NCI-H524 treated with DMSO at 0.1 percent for 48 hours (cell line): ENCODE data around the gene LSM2.
"Not testable (repeated sequence)": the region's sequence is repeated elsewhere in the genome, so short reads cannot be mapped to it uniquely, and the experiment has no call there.

Experiments
- DNase-seq: peaks from one replicate; lab custom pipeline; 2025; lab: John Stamatoyannopoulos, UW

LSM2 gene

DNA sequence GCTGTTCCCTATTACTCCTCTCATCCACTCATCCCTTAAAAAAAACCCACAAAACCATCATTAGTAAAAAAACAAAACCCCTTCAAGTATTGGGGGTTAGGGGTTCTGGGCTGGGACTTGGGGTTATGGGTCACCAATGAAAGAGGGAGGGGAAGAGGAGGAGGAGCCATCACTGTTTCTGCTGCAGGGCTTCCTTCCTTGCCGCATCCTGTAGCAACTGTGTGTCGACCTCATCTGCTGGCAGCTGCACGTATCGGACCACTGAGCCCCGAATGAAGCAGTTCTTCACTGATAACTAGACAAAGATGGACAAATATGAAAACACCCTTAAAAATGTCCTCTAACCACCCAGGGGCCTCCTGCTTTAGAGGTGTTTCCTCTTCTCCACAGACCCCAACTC, 9.2 kb downstream of the LSM2 start:
- no peak for DNase-seq

- DNase-seq = no peak
Measured at GRCh38 chr6:31796993-31797385, 9.8 kb downstream of the LSM2 start.

DNA sequence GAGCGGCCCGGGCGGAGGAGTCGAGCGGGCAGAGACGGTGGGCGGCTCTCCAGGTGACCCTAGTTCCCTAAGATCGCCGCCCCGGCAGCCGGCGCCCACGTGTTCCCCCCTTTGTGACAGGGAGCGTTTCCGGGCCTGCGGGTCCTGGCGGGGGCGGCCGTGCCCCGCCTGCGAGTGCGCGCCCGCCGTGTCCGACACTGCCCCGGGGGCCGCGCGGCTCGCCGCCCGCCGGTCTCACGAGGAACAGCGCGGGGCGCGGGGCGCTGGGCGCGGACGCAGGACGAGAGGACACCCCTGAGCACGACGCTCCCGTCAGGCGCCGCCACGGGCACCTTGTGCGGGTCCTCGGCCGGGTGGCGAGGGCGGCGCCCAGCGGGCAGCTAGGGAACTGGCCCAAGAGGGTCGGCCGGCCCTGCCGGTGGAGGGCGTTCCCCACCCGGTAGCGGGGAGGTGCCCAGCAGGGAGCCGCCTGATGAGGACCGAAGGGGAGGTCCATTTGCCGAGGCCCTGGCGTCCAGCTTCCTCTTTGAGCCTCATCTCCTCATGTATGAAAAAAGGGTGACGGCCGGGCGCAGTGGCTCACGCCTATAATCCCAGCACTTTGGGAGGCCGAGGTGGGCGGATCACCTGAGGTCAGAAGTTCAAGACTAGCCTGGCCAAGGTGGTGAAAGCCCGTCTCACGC, 11.0 kb downstream of the LSM2 start, which contains the start of gene VARS1:
Gene VARS1 (minus strand): TSS at position 137 of the 683 bp plus-strand sequence. CDS start 535 bp downstream, outside the sequence.
- DNase-seq = peak; percentile 59

DNA sequence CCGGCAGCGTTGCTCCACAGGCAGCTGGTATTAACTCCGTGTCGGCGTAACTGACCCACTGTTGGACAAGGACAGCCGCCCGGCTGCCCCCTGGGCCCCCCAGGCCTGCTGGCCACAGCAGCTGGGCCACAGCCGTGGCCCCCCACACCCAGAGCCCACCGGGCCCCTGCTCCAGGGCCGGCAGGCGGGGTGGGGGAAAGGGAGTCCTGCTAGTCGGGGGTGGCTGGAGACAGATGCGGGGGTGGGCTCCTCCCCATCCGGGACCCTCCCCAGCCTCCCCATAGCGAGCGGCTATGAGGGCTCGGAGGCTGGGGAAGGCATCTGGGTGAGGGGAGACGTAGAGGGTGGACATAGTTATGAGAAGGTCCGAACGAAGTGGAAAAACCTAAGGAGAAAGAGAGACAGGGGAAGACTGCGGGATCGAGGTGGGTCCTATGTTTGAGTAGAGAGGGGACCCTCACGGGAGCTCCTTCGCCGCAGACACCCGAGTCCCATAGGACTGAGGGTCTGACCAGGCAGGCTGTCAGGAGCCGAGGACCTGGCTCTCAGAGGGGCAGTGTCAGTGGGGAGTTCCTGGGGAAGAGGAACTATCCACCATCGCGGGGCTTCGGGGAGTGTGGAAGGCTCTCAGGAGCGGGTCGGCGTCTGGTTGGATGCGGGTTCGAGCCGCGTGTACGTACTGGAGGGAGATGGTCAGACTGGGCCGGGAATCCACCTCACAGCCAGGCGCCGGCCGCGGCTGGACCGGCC, 11.7 kb downstream of the LSM2 start:
- no peak for DNase-seq

GRCh38 chr6:31794294-31794865, 12.4 kb downstream of the LSM2 start:
- no peak for DNase-seq

DNA sequence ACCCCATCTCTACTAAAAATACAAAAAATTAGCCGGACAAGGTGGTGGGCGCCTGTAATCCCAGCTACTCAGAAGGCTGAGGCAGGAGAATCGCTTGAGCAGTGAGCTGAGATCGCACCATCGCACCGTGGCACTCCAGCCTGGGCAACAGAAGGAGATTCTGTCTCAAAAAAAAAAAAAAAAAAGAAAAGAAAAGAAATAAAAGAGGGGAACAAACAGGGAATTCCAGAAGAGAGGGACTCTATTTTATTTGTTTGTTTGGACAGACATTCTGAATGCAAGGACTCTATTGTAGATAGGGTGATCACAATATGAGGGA, 12.9 kb downstream of the LSM2 start:
- DNase-seq = not testable (repeated sequence)

- DNase-seq = no peak
Measured at GRCh38 chr6:31792761-31793171, 14.0 kb downstream of the LSM2 start.

- no peak for DNase-seq
Measured at GRCh38 chr6:31792090-31792374, 14.7 kb downstream of the LSM2 start.

DNA sequence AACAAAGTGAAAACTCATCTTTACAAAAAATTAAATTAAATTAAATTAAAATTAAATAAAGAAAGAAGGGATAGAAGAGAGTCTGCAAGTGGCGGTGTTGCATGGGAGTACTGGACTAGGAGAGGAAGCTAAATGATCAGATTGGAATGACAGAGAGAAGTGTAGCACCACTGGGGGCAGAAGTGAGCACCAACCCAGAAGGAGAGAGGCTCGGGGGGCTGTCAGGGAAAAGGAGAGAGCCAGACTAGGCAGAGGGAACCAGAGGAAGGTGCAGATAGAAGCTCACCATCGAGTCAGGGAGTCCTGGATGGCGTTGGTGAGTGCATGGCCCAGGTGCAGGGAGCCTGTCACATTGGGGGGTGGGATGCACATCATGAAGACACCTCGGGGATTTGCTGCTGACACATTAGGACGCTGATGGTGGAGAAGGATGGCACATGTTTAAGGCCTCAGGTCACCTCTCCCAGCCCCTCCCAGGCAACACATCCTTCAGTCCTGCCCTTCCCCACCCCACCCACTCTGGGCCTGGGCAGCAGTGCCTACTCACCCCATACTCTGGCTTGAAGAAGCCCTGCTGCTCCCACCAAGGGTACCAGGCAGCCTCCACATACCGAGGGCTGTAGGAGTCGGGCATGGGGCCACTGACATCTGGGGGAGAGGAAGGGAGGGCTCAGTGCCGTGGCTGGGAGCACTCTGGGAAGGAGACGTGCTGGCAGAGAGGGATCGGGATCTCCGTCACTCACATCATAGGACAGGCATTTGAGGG, 15.3 kb downstream of the LSM2 start:
- DNase-seq = no peak

- DNase-seq = no peak
Measured at GRCh38 chr6:31785475-31785874, 21.3 kb downstream of the LSM2 start.

GRCh38 chr6:31784098-31784925, 22.5 kb downstream of the LSM2 start:
- no peak for DNase-seq

DNA sequence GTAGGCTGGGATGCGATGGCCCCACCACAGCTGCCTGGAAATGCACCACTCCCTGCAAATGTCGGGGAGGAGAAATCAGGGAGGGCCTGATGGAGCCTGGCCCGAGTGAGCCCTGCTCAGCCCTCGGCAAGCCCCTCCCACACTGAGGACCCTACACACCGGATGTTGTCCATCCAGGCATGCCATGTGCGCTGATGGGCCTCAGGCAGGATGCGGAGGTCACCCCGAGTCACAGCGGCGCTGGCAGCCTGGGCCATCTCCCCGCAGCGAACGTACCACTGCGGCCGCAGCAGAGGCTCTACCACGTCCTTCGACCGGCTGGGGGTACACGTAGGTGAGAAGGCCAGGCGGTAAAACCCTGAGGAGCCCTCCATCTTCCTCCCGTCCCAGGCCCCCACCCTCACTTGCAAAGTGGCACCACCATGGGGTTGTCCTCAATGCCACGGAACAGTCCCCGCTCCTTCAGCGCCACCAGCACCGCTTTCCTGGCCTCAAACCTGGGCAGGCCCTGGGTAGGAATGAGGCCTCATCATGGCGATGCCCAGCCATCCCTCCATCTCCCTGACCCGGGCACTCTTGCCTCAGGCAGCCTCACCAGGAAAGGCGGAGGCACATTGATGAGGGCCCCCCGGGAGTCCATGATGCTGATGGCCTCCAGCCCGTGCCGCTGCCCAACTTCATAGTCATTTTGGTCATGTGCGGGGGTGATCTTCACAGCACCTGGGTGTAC, 24.5 kb downstream of the LSM2 start:
- DNase-seq = no peak

- DNase-seq = no peak
Measured at GRCh38 chr6:31781244-31782125, 25.3 kb downstream of the LSM2 start.

DNA sequence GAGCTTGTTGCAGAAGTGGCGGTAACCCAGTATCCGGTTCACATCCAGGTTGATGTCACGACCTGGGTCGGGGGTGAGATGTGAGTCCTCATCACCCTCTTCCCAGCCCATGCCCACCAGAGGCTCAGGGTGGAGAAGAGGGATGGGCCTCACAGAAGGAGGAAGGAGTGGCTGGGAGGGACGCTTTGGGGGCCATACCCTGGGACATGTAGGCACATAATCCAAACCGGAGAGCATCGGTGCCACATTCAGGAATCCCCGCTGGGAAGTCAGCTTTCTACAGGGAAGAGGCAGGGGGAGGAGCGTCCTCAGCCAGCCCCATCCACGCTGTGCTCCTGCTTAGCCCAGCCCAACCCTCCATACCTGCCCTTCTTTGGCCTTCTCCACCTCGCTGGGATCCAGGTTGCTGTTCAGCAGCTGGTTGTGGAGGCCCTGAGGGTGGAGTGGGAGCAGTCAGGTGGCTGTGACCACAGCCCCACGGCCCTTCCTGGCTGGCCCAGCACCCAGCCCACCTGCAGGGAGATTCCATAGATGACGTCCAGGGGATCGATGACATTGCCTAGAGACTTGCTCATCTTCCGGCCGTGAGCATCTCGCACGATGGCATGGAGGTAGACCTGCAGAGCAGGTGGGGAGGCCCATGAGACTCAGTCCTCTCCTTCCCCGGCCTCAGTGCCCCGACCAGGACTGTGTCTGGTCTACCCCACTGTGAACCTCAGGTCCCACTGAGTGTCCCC, 26.1 kb downstream of the LSM2 start:
- no peak for DNase-seq

GRCh38 chr6:31779908-31780307, 26.9 kb downstream of the LSM2 start:
- no peak for DNase-seq

GRCh38 chr6:31778999-31779885, 27.5 kb downstream of the LSM2 start:
- no peak for DNase-seq

GRCh38 chr6:31778193-31778592, 28.6 kb downstream of the LSM2 start:
- DNase-seq = no peak

- no peak for DNase-seq
Measured at GRCh38 chr6:31777667-31778050, 29.1 kb downstream of the LSM2 start.
